Vagina (tissue), 2 donors: Measurements from ENCODE around the gene SNTA1.

Experiments used
- POLR2A ChIP-seq, 2 donors: fragments of 450-650 bp; IDR thresholded peaks; one replicate each; pipeline ENCODE4 v1.6.1; 2017; ENCODE audit warnings: antibody characterized with exemption in 2 of 2, mild to moderate bottlenecking in 2 of 2, moderate library complexity in 2 of 2
- TF ChIP-seq, protein P1 (sequence below), 3 experiments: fragments of 450-650 bp in 2 of 3; fragments of 200-600 bp in 1 of 3; sonication (generic) in 1 of 3; IDR thresholded peaks; one replicate each; pipeline ENCODE4 v1.5.1; 2017 to 2019; ENCODE audit warnings: antibody characterized with exemption in 3 of 3, mild to moderate bottlenecking in 2 of 3, moderate library complexity in 2 of 3

DNA sequence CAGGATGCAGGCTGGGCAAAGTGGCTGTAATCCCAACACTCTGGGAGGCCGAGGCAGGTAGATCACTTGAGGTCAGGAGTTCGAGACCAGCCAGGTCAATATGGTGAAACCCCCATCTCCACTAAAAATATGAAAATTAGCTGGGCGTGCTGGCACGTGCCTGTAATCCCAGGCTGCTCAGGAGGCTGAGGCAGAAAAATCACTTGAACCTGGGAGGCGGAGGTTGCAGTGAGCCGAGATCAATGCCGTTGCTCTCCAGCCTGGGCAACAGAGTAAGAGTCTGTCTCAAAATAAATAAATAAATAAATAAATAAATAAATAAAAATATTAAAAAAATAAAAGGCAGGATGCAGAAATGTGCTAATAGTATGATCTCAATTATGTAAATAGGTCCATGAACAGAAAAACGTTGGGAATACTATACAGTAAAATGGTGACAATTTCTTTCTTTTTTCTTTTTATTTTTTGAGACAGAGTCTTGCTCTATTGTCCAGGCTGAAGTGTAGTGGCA, 37.9 kb upstream of the SNTA1 start:
- no peak for TF ChIP-seq POLR2A (IDR thresholded peaks at IDR 0.05)
- TF ChIP-seq, protein P1, sequence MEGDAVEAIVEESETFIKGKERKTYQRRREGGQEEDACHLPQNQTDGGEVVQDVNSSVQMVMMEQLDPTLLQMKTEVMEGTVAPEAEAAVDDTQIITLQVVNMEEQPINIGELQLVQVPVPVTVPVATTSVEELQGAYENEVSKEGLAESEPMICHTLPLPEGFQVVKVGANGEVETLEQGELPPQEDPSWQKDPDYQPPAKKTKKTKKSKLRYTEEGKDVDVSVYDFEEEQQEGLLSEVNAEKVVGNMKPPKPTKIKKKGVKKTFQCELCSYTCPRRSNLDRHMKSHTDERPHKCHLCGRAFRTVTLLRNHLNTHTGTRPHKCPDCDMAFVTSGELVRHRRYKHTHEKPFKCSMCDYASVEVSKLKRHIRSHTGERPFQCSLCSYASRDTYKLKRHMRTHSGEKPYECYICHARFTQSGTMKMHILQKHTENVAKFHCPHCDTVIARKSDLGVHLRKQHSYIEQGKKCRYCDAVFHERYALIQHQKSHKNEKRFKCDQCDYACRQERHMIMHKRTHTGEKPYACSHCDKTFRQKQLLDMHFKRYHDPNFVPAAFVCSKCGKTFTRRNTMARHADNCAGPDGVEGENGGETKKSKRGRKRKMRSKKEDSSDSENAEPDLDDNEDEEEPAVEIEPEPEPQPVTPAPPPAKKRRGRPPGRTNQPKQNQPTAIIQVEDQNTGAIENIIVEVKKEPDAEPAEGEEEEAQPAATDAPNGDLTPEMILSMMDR (IDR thresholded peaks at IDR 0.05) = no peak
